ENCODE results near the gene KCNK5. TPM values are rescaled to one million over a fixed set of nuclear protein-coding genes. Genes with fewer than 3 reads are reported as not detected.

Gene KCNK5
- polyA plus RNA-seq, 2 of the 4 experiments (the other 2 are of a cell fraction), result 1.5 to 2.3 TPM

DNA sequence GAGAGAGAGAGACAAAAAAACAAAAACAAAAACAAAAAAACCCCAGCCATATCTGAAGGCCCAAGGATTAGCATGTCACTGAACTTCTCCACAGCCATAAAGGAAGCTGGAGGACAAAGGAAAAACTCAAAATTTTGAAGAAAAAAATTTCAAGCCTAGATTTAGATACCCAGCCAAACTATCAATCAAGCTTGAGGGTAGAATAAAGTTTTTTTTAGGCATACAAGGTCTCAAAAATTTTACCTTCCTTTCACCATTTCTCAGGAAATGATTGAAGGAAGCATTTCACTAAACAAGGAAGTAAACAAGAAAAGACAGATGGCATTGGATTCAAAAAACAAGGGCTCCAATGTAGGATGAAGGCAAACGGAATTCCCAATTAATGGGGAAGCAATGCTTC is 52.1 kb downstream of the KCNK5 start:
- ChIA-PET CTCF (no interaction called here), POLR2A (no interaction called here)
- Histone ChIP-seq H3K4me1 (no peaks in the 10 kb centered on the region), H3K27ac (no peak overlapping the region), H3K4me3 (no peak overlapping the region), H3K9me3 (peaks cover 14% of the 10 kb centered on the region), H3K4me2 (no peak overlapping the region)
- FAIRE-seq (no peak), ATAC-seq (no peak), DNase-seq (ENCODE audit: low read depth in 1 of 2, low spot score in 1 of 2) (no peak)
- TF ChIP-seq HOXB13 (CRISPR knock-in tag; IDR thresholded peaks at IDR 0.05; ENCODE audit: low read depth) (no peak), EHF (CRISPR knock-in tag; IDR thresholded peaks at IDR 0.05) (no peak), TFCP2L1 (CRISPR knock-in tag; IDR thresholded peaks at IDR 0.05) (no peak), RARB (CRISPR knock-in tag; IDR thresholded peaks at IDR 0.05) (no peak), ZSCAN20 (CRISPR knock-in tag; IDR thresholded peaks at IDR 0.05) (no peak), HOXB5 (CRISPR knock-in tag; IDR thresholded peaks at IDR 0.05) (no peak)
- 69% methylated on average over 1 of the region's 1 CpG for WGBS (ENCODE audit: missing lambda C conversion rate)

DNA sequence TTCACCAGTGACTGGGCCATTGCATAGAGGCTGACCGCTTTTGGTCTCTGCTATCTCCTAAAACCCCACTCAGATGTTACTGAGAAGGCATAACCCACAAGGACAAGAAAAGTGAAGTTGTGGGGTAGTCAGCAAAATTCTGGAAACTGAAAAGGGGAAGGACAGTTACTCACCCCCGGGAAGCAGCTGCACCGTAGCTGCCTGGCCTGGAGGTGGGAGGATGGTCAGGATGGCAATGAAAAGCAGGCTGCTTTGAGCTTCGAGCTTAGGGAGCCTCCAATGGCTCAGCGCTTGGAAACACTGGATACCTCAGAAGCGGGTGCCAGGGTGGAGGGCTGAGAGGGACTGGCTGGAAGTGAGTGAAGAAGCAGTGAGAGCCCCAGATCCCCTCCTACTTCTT is 56.0 kb downstream of the KCNK5 start:
- WGBS (ENCODE audit: missing lambda C conversion rate), result 63% methylated on average over 6 of the region's 6 CpGs
- Histone ChIP-seq H3K4me1 (peaks cover 4% of the 10 kb centered on the region; the same call in 2 of the 3 replicates), H3K4me3 (no peak overlapping the region), H3K9me3 (peaks cover 25% of the 10 kb centered on the region), H3K4me2 (no peak overlapping the region), H3K27ac (no peak overlapping the region)
- POLR2A ChIA-PET, result no interaction called here
- DNase-seq (ENCODE audit: low read depth in 1 of 2, low spot score in 1 of 2) (no peak), FAIRE-seq (no peak), ATAC-seq (no peak)
- CTCF ChIA-PET, result interaction anchor here (3.2 kb wide), 1 partner anchor 16 kb away, joined by 14 read pairs; no protein-coding TSS in a partner anchor
- TF ChIP-seq HDAC2 (IDR thresholded peaks at IDR 0.05) (no peak), HOXB5 (CRISPR knock-in tag; IDR thresholded peaks at IDR 0.05) (no peak), NR3C1 (IDR thresholded peaks at IDR 0.05) (no peak), FOSL2 (IDR thresholded peaks at IDR 0.05) (no peak), FOSL2 (CRISPR knock-in tag; IDR thresholded peaks at IDR 0.05) (no peak), EP300 (IDR thresholded peaks at IDR 0.05) (no peak), ZC3H11A (IDR thresholded peaks at IDR 0.05) (no peak), CHD4 (IDR thresholded peaks at IDR 0.05; ENCODE audit: borderline replicate concordance) (no peak), SMC3 (IDR thresholded peaks at IDR 0.05) (no peak), CHD2 (IDR thresholded peaks at IDR 0.05; ENCODE audit: low read length, partially characterized antibody) (no peak)
- TF ChIP-seq, protein P1, sequence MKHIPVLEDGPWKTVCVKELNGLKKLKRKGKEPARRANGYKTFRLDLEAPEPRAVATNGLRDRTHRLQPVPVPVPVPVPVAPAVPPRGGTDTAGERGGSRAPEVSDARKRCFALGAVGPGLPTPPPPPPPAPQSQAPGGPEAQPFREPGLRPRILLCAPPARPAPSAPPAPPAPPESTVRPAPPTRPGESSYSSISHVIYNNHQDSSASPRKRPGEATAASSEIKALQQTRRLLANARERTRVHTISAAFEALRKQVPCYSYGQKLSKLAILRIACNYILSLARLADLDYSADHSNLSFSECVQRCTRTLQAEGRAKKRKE (CRISPR knock-in tag; IDR thresholded peaks at IDR 0.05; ENCODE audit: low read depth), result no peak
- TF ChIP-seq, protein P2, sequence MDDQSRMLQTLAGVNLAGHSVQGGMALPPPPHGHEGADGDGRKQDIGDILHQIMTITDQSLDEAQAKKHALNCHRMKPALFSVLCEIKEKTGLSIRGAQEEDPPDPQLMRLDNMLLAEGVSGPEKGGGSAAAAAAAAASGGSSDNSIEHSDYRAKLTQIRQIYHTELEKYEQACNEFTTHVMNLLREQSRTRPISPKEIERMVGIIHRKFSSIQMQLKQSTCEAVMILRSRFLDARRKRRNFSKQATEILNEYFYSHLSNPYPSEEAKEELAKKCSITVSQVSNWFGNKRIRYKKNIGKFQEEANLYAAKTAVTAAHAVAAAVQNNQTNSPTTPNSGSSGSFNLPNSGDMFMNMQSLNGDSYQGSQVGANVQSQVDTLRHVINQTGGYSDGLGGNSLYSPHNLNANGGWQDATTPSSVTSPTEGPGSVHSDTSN (IDR thresholded peaks at IDR 0.05), result no peak
- TF ChIP-seq, protein P3, sequence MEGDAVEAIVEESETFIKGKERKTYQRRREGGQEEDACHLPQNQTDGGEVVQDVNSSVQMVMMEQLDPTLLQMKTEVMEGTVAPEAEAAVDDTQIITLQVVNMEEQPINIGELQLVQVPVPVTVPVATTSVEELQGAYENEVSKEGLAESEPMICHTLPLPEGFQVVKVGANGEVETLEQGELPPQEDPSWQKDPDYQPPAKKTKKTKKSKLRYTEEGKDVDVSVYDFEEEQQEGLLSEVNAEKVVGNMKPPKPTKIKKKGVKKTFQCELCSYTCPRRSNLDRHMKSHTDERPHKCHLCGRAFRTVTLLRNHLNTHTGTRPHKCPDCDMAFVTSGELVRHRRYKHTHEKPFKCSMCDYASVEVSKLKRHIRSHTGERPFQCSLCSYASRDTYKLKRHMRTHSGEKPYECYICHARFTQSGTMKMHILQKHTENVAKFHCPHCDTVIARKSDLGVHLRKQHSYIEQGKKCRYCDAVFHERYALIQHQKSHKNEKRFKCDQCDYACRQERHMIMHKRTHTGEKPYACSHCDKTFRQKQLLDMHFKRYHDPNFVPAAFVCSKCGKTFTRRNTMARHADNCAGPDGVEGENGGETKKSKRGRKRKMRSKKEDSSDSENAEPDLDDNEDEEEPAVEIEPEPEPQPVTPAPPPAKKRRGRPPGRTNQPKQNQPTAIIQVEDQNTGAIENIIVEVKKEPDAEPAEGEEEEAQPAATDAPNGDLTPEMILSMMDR (IDR thresholded peaks at IDR 0.05), result no peak
- TF ChIP-seq, protein P4, sequence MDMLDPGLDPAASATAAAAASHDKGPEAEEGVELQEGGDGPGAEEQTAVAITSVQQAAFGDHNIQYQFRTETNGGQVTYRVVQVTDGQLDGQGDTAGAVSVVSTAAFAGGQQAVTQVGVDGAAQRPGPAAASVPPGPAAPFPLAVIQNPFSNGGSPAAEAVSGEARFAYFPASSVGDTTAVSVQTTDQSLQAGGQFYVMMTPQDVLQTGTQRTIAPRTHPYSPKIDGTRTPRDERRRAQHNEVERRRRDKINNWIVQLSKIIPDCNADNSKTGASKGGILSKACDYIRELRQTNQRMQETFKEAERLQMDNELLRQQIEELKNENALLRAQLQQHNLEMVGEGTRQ (IDR thresholded peaks at IDR 0.05), result no peak

DNA sequence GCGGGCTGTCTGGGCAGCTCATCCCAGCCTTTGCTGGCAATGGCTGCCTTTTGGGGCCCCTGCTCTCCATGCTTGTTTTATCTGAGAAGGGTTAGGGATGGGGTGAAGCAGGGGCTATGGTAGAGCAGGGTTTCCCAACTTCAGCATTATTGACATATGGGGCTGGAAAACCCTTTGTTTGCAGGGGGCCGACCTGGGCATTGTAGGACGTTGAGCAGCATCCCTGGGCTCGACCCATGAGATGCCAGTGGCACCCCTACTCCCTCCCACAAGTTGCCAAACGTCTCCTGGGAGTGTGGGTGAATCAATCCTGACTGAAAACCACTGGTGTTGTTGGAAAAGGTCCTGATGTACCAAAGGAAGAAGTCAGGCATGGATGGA is 56.9 kb downstream of the KCNK5 start:
- peaks cover 4% of the 10 kb centered on the region; the same call in 2 of the 3 replicates for H3K4me1 ChIP-seq
- FAIRE-seq (no peak), ATAC-seq (no peak), DNase-seq (ENCODE audit: low read depth in 1 of 2, low spot score in 1 of 2) (no peak)
- no peak for TF ChIP-seq POLR2AphosphoS2 (conservative IDR thresholded peaks at IDR 0.05; ENCODE audit: low read length)
- POLR2A ChIA-PET, result no interaction called here
- H3K9me3 ChIP-seq, result peaks cover 24% of the 10 kb centered on the region
- no peak overlapping the region for H3K4me2 ChIP-seq
- WGBS (ENCODE audit: missing lambda C conversion rate), result 20% methylated on average over 2 of the region's 5 CpGs
- H3K4me3 ChIP-seq, result no peak overlapping the region
- CTCF ChIA-PET, result interaction anchor here (3.2 to 9.5 kb wide), 2 partner anchors 17 to 129 kb away, joined by 14 to 171 read pairs; no protein-coding TSS in a partner anchor
- H3K27ac ChIP-seq, result no peak overlapping the region
